ENCODE results near the gene PWWP2A.

PWWP2A gene

GRCh38 chr5:160090059-160090458 is 29.2 kb downstream of the PWWP2A start:
- H3K4me3 ChIP-seq (replicated peaks; ENCODE audit: insufficient read depth, low read length), result no peak overlapping the region

GRCh38 chr5:160089531-160089930 is 29.7 kb downstream of the PWWP2A start:
- Histone ChIP-seq H3K27me3 (ENCODE audit: insufficient read depth, poor library complexity, severe bottlenecking) (no peaks in the 10 kb centered on the region), H3K4me3 (replicated peaks; ENCODE audit: insufficient read depth, low read length) (no peak overlapping the region), H3K27ac (replicated peaks) (no peak overlapping the region)
- TF ChIP-seq SPI1 (IDR thresholded peaks at IDR 0.05; ENCODE audit: borderline replicate concordance, low read depth) (no peak), REST (IDR thresholded peaks at IDR 0.05; ENCODE audit: insufficient replicate concordance, low read depth) (no peak), POLR2AphosphoS5 (IDR thresholded peaks at IDR 0.05; ENCODE audit: low read depth) (no peak), CTCF (IDR thresholded peaks at IDR 0.05; ENCODE audit: insufficient read depth, low read length) (no peak), GABPA (IDR thresholded peaks at IDR 0.05; ENCODE audit: low read depth) (no peak)
- DNase-seq (ENCODE audit: low read depth in 1 of 2, low spot score in 1 of 2), result no peak

More at GRCh38 chr5:160090059-160090458, 29.2 kb downstream of the PWWP2A start:
- no peaks in the 10 kb centered on the region for H3K27me3 ChIP-seq (ENCODE audit: insufficient read depth, poor library complexity, severe bottlenecking)
- no peak for TF ChIP-seq GABPA (IDR thresholded peaks at IDR 0.05; ENCODE audit: low read depth)
- H3K27ac ChIP-seq (replicated peaks), result no peak overlapping the region
- DNase-seq (ENCODE audit: low read depth in 1 of 2, low spot score in 1 of 2), result no peak

GRCh38 chr5:160088805-160089204 is 30.4 kb downstream of the PWWP2A start:
- no peak overlapping the region for H3K27ac ChIP-seq (replicated peaks)
- DNase-seq (ENCODE audit: low read depth in 1 of 2, low spot score in 1 of 2), result no peak
- H3K4me3 ChIP-seq (replicated peaks; ENCODE audit: insufficient read depth, low read length), result no peak overlapping the region
- TF ChIP-seq POLR2AphosphoS5 (IDR thresholded peaks at IDR 0.05; ENCODE audit: low read depth), result no peak
- no peak for TF ChIP-seq SPI1 (IDR thresholded peaks at IDR 0.05; ENCODE audit: borderline replicate concordance, low read depth)
- TF ChIP-seq REST (IDR thresholded peaks at IDR 0.05; ENCODE audit: insufficient replicate concordance, low read depth), result no peak
- no peak for TF ChIP-seq GABPA (IDR thresholded peaks at IDR 0.05; ENCODE audit: low read depth)
- no peaks in the 10 kb centered on the region for H3K27me3 ChIP-seq (ENCODE audit: insufficient read depth, poor library complexity, severe bottlenecking)

GRCh38 chr5:160087199-160087598 is 32.1 kb downstream of the PWWP2A start:
- H3K4me3 ChIP-seq (replicated peaks; ENCODE audit: insufficient read depth, low read length), result no peak overlapping the region
- no peak for DNase-seq (ENCODE audit: low read depth in 1 of 2, low spot score in 1 of 2)
- H3K27me3 ChIP-seq (ENCODE audit: insufficient read depth, poor library complexity, severe bottlenecking), result no peaks in the 10 kb centered on the region
- TF ChIP-seq SPI1 (IDR thresholded peaks at IDR 0.05; ENCODE audit: borderline replicate concordance, low read depth) (no peak), GABPA (IDR thresholded peaks at IDR 0.05; ENCODE audit: low read depth) (no peak), REST (IDR thresholded peaks at IDR 0.05; ENCODE audit: insufficient replicate concordance, low read depth) (no peak), POLR2AphosphoS5 (IDR thresholded peaks at IDR 0.05; ENCODE audit: low read depth) (no peak), CTCF (IDR thresholded peaks at IDR 0.05; ENCODE audit: insufficient read depth, low read length) (no peak)
- no peak overlapping the region for H3K27ac ChIP-seq (replicated peaks)
